ENCODE results near the gene BANP. TPM values are rescaled to one million over a fixed set of nuclear protein-coding genes. Genes with fewer than 3 reads are reported as not detected.
"Not testable (repeated sequence)": the region's sequence is repeated elsewhere in the genome, so short reads cannot be mapped to it uniquely, and the experiment has no call there.

BANP gene
- total RNA-seq, 1 donor from 2014 or later: 53.9 TPM

DNA sequence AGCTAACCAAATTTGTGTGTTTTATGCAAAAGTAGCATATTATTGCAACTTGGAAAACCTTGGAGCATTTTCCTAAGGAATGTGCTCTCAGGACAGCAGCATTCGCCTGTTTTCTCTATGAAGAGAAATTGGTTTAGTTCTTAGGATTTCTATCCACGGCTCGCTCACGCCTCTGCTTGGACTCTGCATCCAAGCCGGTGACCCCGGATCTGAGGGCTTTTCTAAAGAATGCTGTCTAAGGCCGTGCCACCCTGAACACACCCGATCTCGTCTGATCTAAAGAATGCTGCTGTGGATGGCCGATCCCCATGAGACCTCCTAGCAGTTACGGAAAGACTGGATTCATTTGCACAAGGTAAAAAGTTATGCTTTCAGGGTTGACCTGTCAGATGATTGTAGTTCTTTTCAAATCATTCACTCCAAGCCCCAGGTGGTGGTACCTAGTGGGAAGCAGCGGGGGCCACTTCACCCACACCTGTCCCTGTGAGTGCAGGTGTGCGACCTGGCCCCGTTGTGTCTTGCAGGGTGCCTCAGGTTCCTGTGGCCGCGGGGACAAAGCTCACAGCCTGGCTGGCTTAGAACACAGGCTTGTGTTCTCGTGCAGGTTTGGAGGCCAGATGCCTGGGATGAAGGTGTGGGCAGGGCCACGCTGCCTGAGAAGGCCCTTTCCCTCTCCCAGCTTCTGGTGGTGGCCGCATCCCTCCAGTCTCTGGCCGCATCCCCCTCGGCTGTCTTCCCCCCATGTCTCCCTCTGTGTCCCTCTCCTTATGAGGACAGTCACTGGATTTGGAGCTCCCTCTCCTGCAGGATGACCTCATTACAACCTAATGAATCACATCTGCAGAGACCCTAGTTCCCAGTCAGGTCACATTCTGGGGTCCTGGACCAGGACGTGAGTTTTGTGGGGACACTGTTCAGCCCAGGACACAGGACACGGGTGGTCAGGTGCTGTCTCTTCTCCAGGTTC is 71.1 kb downstream of the BANP start:
- no peaks in the 10 kb centered on the region for H3K27me3 Mint-ChIP-seq
- no peak for DNase-seq (ENCODE audit: low spot score, unreplicated experiment)
- TF ChIP-seq, protein P1, sequence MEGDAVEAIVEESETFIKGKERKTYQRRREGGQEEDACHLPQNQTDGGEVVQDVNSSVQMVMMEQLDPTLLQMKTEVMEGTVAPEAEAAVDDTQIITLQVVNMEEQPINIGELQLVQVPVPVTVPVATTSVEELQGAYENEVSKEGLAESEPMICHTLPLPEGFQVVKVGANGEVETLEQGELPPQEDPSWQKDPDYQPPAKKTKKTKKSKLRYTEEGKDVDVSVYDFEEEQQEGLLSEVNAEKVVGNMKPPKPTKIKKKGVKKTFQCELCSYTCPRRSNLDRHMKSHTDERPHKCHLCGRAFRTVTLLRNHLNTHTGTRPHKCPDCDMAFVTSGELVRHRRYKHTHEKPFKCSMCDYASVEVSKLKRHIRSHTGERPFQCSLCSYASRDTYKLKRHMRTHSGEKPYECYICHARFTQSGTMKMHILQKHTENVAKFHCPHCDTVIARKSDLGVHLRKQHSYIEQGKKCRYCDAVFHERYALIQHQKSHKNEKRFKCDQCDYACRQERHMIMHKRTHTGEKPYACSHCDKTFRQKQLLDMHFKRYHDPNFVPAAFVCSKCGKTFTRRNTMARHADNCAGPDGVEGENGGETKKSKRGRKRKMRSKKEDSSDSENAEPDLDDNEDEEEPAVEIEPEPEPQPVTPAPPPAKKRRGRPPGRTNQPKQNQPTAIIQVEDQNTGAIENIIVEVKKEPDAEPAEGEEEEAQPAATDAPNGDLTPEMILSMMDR (IDR thresholded peaks at IDR 0.05; ENCODE audit: unreplicated experiment): no peak

GRCh38 chr16:88023366-88023765 is 72.1 kb downstream of the BANP start:
- no peaks in the 10 kb centered on the region for H3K27me3 Mint-ChIP-seq
- TF ChIP-seq, protein P1 (IDR thresholded peaks at IDR 0.05; ENCODE audit: unreplicated experiment): no peak
- no peak overlapping the region for H3K27ac Mint-ChIP-seq
- DNase-seq (ENCODE audit: low spot score, unreplicated experiment): no peak
- no peak overlapping the region for H3K4me3 Mint-ChIP-seq (ENCODE audit: low read depth)
- no peaks in the 10 kb centered on the region for H3K9me3 Mint-ChIP-seq (ENCODE audit: low read depth)
- peaks cover 9% of the 10 kb centered on the region for H3K36me3 Mint-ChIP-seq (ENCODE audit: insufficient read depth)
- H3K4me1 Mint-ChIP-seq (ENCODE audit: low read depth): no peaks in the 10 kb centered on the region

More for the DNA sequence above, 71.1 kb downstream of the BANP start:
- Mint-ChIP-seq H3K4me1 (ENCODE audit: low read depth) (no peaks in the 10 kb centered on the region), H3K27ac (peak overlapping the region; percentile 69), H3K36me3 (ENCODE audit: insufficient read depth) (peaks cover 11% of the 10 kb centered on the region), H3K9me3 (ENCODE audit: low read depth) (no peaks in the 10 kb centered on the region), H3K4me3 (ENCODE audit: low read depth) (no peak overlapping the region)

- Mint-ChIP-seq H3K4me1 (ENCODE audit: low read depth) (no peaks in the 10 kb centered on the region), H3K4me3 (ENCODE audit: low read depth) (no peak overlapping the region), H3K9me3 (ENCODE audit: low read depth) (no peaks in the 10 kb centered on the region), H3K36me3 (ENCODE audit: insufficient read depth) (peaks cover 9% of the 10 kb centered on the region), H3K27ac (no peak overlapping the region), H3K27me3 (no peaks in the 10 kb centered on the region)
- TF ChIP-seq, protein P1 (IDR thresholded peaks at IDR 0.05; ENCODE audit: unreplicated experiment): no peak
- DNase-seq (ENCODE audit: low spot score, unreplicated experiment): no peak
Measured at GRCh38 chr16:88023786-88024185, 72.6 kb downstream of the BANP start.

GRCh38 chr16:88024491-88025085 is 73.4 kb downstream of the BANP start:
- H3K4me1 Mint-ChIP-seq (ENCODE audit: low read depth); H3K36me3 Mint-ChIP-seq (ENCODE audit: insufficient read depth); H3K4me3 Mint-ChIP-seq (ENCODE audit: low read depth); H3K9me3 Mint-ChIP-seq (ENCODE audit: low read depth); H3K27ac Mint-ChIP-seq; DNase-seq (ENCODE audit: low spot score, unreplicated experiment); H3K27me3 Mint-ChIP-seq: not testable (repeated sequence)
- TF ChIP-seq, protein P1 (IDR thresholded peaks at IDR 0.05; ENCODE audit: unreplicated experiment): peak; percentile 62

DNA sequence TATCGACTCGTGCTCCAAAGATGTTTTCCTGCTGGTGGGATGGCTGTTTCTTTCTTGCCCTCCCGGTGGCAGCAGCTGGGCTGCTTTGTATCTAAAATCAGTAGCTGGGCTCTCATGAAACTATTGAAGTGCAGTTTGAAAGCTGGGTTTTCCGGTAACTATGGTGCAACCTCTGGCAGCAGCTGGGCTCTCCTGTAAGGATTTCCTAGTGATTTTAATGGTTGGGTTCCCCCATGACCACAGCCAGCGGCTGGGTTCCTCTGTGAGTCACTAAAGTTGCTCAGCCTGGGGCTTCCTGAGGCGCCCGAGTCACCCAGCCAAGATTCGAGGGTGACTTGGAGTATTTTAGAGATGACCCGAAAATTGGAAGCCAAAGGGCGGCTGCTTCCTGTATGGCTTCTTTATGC is 73.9 kb downstream of the BANP start:
- not testable (repeated sequence) for H3K9me3 Mint-ChIP-seq (ENCODE audit: low read depth); H3K36me3 Mint-ChIP-seq (ENCODE audit: insufficient read depth); H3K27ac Mint-ChIP-seq; DNase-seq (ENCODE audit: low spot score, unreplicated experiment); H3K27me3 Mint-ChIP-seq; H3K4me3 Mint-ChIP-seq (ENCODE audit: low read depth); H3K4me1 Mint-ChIP-seq (ENCODE audit: low read depth)

GRCh38 chr16:88025828-88026555 is 74.8 kb downstream of the BANP start:
- H3K9me3 Mint-ChIP-seq (ENCODE audit: low read depth): not testable (repeated sequence)

More at GRCh38 chr16:88025828-88026555, 74.8 kb downstream of the BANP start:
- H3K4me1 Mint-ChIP-seq (ENCODE audit: low read depth); H3K36me3 Mint-ChIP-seq (ENCODE audit: insufficient read depth); H3K4me3 Mint-ChIP-seq (ENCODE audit: low read depth); DNase-seq (ENCODE audit: low spot score, unreplicated experiment); H3K27me3 Mint-ChIP-seq: not testable (repeated sequence)
- H3K27ac Mint-ChIP-seq: peak overlapping the region; percentile 76

Measured in progenitor cell of endocrine pancreas (in vitro differentiated cells).